Glomerular visceral epithelial cell (primary cell): ENCODE data around the gene GNL3L.
"Not testable (repeated sequence)": the region's sequence is repeated elsewhere in the genome, so short reads cannot be mapped to it uniquely, and the experiment has no call there.

Experiments used
- DNase-seq: peaks from one replicate; pipeline ENCODE4 v3.0.0-alpha.2; 2016; ENCODE audit errors: extremely low spot score

The GNL3L gene, protein sequence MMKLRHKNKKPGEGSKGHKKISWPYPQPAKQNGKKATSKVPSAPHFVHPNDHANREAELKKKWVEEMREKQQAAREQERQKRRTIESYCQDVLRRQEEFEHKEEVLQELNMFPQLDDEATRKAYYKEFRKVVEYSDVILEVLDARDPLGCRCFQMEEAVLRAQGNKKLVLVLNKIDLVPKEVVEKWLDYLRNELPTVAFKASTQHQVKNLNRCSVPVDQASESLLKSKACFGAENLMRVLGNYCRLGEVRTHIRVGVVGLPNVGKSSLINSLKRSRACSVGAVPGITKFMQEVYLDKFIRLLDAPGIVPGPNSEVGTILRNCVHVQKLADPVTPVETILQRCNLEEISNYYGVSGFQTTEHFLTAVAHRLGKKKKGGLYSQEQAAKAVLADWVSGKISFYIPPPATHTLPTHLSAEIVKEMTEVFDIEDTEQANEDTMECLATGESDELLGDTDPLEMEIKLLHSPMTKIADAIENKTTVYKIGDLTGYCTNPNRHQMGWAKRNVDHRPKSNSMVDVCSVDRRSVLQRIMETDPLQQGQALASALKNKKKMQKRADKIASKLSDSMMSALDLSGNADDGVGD

DNA sequence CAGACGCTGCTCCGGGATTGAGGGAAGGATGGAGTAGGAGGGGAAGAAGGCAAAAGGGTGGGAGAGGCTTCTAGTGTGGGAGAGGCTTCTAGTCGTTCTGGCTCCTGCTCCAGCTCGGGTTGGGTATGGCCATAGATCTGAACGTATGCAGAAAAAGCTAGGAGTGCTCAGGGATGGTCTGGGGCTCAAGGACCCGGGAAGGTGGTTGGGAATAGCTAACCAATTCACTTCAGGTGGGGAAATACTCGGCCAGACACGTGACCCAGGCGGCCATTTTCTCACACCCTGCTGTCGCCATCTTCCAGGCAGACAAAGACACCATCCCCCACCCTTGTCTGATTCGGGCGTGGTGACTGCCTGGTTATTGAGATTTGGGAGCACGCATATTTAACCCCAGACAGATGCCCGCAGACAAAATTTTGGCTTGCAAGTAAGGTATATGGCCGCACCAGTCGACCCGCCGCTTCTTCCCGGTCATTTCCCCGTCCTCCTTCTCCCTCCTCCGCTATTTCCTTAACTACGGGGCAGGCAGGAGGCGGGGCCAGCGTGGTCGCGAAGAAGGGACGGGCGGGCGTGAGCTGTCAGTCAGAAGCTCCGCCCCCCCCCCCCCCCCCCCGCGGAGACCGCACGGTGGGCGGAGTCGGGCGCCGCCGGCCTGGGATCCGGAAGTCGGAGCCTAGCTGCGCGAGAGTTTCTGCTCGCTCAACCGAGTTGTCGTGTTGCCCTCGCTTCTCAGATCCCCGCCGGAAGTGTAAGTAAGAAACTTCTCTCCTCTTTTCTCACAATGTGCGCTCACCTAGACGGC is at the start of gene GNL3L:
GNL3L (plus strand) TSS at position 668 of the 805 bp plus-strand sequence. CDS start 2,348 bp downstream, outside the sequence.
- peak; percentile 89 for DNase-seq

- no peak for DNase-seq
These were observed 47.0 kb upstream of the GNL3L start for GRCh38 chrX:54482839-54483593.

DNA sequence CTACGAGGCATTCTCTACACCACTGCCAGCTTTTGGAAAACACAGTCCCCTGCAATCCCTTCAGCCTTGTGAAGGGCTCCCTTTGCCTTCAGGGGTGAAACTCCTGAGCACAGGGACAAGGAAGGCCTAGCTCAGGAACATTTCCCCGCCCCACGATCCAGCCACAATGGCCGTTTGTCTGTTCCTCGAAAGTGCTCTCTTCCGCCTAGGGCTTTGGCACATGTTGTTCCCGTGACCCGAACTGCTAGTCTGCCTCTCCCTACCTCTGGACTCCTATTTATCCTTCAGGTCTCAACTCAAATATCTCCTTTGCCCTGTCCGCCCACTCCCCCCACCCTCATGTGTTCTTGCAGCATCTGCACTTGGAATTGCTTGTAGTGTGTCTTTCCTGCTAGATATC is 46.1 kb upstream of the GNL3L start:
- no peak for DNase-seq

GRCh38 chrX:54484666-54485065 is 45.4 kb upstream of the GNL3L start:
- no peak for DNase-seq

DNA sequence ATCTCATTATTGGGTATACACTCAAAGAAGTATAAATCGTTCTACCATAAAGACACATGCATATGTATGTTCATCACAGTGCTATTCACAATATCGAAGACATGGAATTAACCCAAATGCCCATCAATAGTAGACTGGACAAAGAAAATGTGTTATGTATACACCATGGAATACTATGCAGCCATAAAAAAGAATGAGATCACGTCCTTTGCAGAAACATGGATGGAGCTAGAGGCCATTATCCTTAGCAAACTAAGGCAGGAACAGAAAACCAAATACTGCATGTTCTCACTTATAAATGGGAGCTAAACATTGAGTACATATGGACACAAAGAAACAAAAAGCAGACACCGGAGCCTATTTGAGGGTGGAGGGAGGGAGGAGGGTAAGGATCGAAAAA is 40.2 kb upstream of the GNL3L start:
- not testable (repeated sequence) for DNase-seq

GRCh38 chrX:54492340-54492739 is 37.7 kb upstream of the GNL3L start:
- peak; percentile 29 for DNase-seq

- no peak for DNase-seq
These were observed 35.6 kb upstream of the GNL3L start for GRCh38 chrX:54494166-54494988.

DNA sequence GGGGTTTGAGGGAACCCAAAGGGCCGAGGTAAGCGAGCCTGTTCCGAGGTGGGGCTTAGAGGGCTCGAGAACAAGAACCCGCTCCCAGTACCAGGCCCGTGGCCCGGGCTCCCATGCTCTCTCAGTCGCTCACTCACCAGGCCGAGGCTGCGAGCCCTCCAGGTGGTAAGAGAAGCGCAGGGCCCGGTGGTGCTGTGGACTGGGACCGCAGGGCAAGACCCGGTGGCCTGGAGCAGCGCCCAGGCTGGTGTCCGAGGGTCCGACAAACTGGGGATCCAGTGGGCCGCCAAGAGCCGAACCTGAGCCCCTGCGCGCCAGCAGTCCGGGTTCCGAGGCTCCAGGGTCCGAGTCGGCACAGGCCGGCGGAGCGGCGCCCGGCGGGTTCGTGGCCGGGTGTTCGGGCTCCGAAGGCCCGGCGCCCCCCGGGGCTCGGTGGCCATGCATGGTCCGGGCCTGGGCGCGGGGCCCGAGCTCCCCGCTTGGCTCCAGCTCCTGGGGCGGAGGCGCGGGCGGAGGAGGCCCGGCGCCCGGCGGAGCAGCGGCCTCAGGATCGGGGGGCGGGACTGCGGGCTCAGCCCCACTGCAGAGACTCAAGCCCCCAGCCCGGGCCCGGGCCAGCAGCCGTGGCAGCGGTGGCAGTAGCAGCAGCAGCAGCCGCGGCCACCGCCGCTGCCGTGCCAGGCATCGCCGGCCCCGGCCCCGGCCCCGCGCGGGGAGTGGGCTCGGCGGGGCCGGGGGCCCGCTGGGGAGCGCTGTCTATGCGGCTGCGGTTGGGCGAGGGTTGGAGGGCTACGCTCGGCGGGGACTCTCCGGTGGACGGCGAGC is 34.8 kb upstream of the GNL3L start:
- peak; percentile 17 for DNase-seq

- peak; percentile 61 for DNase-seq
These were observed 34.1 kb upstream of the GNL3L start, which contains the start of gene FGD1 for GRCh38 chrX:54495814-54496516. Gene FGD1, minus strand, starts transcription at chrX:54496234. Its CDS starts 802 bp downstream, at chrX:54495432.

GRCh38 chrX:54496517-54496852 is 33.5 kb upstream of the GNL3L start:
- DNase-seq: no peak

DNA sequence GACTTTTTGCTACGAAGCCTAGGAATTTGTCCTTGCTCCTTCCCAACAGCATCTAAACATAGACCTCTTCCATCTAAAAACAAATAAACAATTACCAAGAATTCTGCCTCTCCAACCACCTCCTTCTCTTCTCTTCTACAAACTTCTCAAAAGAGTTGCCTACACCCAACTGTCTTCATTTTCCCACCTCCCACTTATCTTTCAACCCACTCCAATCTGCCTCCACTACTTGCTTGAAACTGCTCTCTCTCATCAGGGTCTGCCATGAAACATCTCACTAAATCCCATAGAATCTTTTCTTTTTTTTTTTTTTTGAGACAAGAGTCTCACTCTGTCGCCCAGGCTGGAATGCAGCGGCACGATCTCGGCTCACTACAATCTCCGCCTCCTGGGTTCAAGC is 33.1 kb upstream of the GNL3L start:
- DNase-seq: no peak

DNA sequence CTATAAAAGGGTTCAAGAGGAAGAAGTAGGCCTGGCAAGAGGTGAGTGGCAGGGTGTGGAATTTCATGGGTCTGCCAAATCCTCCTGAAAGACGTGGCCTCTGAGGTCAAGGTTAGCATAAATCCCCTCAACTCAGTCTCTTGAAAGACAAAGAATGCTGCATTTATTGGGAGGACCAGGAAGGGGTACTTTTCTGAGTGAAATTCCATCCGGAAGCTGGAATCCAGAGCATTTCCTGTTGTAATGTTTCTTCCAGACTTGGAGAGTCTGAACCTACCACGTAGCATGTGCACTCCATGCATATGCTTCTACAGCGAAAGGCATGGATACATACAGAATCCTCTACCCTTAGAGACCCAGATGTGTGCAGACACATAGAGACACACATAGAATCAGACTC is 20.6 kb upstream of the GNL3L start:
- DNase-seq: no peak

- no peak for DNase-seq
These were observed 868 bp upstream of the GNL3L start for GRCh38 chrX:54529151-54529550.

DNA sequence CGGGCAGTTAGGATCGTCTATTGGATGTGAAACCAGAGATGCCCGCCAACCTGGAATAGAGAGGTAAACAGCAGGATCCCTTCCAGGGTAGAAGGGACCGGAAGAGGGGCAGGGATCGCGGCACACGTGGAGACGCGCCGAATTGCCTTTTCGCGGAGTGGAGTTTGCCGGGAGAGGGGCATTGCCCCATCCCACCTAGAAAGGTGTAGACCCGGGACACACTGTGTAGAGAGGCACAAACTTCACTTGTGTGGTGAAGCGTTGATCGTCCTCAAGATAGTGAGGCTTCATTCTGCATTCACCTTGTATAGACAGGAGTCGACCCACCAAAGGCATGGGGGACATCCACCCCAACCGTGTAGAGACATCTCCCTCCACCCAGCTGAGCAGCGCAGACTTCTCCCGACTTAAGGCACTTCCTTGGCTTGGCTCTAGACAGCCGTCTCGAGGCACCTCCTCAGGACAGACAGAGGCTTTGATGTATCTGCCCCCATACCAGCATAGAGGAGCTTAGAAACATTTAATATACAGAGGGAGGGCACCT is 410 bp downstream of the GNL3L start:
- DNase-seq: no peak

DNA sequence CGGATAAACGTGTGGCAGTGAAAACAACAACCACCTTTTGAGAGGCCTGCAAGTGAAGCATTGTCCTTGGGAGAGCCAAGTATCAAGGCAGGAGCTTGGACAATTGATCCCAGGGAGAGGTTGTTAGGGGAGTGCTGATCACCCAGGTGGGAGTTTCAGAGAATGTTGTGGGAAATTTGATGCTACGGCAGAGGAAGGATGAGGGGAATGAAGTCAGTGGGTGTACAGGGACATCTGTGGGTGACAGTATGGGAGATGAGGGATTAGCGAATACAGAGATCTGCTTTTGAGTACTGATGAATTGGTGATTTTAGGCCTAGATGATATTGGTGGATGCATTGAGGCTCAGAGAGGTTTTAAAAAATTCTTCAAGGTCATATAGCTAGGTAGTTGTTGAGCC is 4.3 kb downstream of the GNL3L start:
- DNase-seq: no peak

DNA sequence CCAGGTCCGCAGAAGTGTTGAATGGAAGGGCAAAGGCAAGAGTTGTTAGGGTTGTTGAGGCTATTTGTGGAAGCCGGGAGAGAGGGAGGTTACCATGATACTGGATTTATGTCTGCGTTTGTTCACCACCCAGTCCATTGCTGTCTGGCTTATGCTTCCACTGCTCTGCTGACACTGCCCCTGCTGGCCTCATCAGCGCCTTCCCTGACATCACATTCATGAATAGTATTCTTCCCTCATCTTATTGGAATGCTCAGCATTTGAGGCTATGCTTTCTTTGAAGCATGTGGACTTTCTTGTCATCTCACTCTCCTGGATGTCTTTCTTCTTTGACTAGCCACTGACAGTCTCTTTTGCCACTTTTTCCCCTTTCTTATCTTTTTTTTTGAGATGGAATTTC is 10.3 kb downstream of the GNL3L start:
- DNase-seq: peak; percentile 5

GRCh38 chrX:54542239-54542638 is 12.2 kb downstream of the GNL3L start:
- DNase-seq: not testable (repeated sequence)

- DNase-seq: no peak
These were observed 20.8 kb downstream of the GNL3L start for GRCh38 chrX:54550821-54551220.

DNA sequence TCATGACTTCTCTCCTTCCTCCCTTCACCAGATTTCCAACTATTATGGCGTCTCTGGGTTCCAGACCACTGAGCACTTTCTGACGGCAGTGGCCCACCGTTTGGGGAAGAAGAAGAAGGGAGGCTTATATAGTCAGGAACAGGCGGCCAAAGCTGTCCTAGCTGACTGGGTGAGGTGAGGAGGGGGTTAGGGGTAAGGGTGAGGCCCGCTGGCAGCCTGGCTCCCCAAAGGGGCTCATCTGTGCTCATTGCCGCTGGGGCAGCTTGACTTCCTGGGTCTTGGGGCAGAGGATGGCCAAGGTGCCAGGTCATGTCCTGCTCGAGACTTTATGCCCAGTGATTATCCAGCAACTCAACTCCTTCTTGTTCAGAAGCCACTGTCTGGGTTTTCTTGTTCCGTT is 21.8 kb downstream of the GNL3L start:
- DNase-seq: no peak
